ENCODE results near the gene INTS6. TPM values are rescaled to one million over a fixed set of nuclear protein-coding genes. Genes with fewer than 3 reads are reported as not detected.

Gene INTS6
- total RNA-seq, 1 donor from 2014 or later, result 23.1 TPM

DNA sequence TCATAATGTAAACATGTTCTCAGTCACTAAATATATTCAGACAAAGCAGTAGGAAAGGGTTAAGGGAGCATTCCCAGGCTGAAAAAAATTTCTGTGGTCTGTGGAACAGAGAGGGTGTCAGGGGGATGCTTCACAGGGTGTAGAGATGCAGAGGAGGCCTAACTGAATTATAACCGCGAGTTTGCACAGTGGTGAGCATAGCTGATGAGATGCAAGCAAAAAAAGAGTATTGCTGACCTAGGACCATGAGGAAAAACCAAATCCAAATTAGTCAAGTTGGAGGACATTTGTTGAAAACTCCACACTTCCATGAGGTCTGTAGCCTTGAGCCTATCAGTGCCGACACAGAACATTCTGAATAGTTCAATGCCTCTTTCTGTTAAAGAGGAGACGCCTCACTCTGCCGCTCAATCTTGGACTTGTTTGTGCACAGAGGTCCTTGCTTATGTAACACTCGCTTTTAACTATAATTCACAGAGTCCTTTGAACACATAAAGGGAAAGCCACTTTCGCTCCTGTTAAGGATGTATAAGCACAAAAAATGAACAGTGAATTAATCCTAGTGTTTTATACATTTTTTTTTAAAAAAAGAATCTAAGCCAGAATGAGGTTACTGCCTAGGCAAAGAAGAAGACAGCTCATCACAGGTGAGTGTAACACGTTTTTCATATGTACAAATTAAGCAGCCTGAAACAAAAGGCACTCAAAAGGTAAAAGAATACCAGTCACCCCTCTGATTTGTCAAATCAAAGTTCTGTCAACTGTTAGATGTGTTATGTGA lies 25.8 kb upstream of the INTS6 start:
- Histone ChIP-seq H3K36me3 (no peaks in the 10 kb centered on the region), H3K4me3 (no peak overlapping the region), H3K27ac (replicated peaks) (no peak overlapping the region), H3K4me1 (no peaks in the 10 kb centered on the region), H3K27me3 (ENCODE audit: low read depth) (no peaks in the 10 kb centered on the region), H3K9me3 (replicated peaks) (peaks cover 9% of the 10 kb centered on the region)
- no peak for DNase-seq
- intact Hi-C loops (cut with micrococcal nuclease), result no loop called here
- TF ChIP-seq, protein P1, sequence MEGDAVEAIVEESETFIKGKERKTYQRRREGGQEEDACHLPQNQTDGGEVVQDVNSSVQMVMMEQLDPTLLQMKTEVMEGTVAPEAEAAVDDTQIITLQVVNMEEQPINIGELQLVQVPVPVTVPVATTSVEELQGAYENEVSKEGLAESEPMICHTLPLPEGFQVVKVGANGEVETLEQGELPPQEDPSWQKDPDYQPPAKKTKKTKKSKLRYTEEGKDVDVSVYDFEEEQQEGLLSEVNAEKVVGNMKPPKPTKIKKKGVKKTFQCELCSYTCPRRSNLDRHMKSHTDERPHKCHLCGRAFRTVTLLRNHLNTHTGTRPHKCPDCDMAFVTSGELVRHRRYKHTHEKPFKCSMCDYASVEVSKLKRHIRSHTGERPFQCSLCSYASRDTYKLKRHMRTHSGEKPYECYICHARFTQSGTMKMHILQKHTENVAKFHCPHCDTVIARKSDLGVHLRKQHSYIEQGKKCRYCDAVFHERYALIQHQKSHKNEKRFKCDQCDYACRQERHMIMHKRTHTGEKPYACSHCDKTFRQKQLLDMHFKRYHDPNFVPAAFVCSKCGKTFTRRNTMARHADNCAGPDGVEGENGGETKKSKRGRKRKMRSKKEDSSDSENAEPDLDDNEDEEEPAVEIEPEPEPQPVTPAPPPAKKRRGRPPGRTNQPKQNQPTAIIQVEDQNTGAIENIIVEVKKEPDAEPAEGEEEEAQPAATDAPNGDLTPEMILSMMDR (IDR thresholded peaks at IDR 0.05; ENCODE audit: borderline replicate concordance), result no peak

DNA sequence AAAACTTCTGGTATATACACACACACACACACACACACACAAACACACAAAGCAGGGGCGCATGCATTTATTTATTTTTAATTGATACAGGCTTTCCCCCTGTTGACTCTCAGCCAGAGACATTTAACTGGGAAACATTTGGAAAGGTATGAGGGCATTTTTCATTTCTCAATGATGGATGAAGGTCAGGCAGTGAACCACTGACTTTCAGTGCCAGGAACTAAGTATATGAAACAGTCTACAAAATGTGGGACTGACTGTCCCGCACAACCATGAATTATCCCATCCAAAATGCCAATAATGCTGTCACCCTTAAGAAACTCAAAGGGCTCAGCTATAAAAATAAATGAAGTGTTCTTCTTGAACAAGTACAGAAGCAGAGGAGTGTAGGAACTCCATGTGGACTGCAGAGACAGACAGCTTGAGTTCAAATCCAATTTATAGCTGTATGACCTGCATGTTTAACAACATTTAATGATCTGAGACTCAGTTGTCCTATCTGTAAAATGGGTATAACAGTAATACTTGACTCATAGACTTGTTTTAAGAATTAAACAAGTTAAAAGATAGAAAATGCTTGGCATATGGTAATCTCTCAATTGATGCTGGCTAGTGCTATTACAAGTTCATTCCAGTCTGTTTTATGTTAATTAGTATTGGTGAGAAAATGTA lies 25.0 kb upstream of the INTS6 start:
- H3K36me3 ChIP-seq, result no peaks in the 10 kb centered on the region
- H3K27ac ChIP-seq (replicated peaks), result no peak overlapping the region
- intact Hi-C loops (cut with micrococcal nuclease), result no loop called here
- TF ChIP-seq, protein P1 (IDR thresholded peaks at IDR 0.05; ENCODE audit: borderline replicate concordance), result no peak
- no peaks in the 10 kb centered on the region for H3K4me1 ChIP-seq
- peaks cover 1% of the 10 kb centered on the region for H3K9me3 ChIP-seq (replicated peaks)
- no peaks in the 10 kb centered on the region for H3K27me3 ChIP-seq (ENCODE audit: low read depth)
- H3K4me3 ChIP-seq, result no peak overlapping the region
- DNase-seq, result no peak

DNA sequence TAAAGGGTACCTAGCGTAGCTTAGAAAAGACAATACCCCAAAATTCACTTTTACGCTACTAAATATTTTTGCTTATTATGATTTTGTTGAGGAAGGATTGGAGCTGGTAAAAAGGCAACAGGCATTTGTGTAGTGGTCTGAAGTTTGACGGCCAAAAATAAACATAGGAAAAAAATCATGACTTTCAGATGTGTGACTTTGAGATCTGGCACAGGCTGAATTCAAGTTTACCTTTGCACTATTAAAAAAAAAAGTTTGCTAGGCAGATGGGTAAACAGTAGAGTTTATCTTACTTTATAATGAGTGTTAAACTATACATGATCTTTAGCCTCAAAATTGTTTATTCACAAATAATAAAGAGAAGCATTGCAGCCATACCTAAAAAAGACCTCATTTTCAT lies 24.3 kb upstream of the INTS6 start:
- TF ChIP-seq, protein P1 (IDR thresholded peaks at IDR 0.05; ENCODE audit: borderline replicate concordance), result no peak
- Histone ChIP-seq H3K9me3 (replicated peaks) (no peaks in the 10 kb centered on the region), H3K27ac (replicated peaks) (no peak overlapping the region), H3K36me3 (no peaks in the 10 kb centered on the region), H3K4me1 (no peaks in the 10 kb centered on the region), H3K4me3 (no peak overlapping the region), H3K27me3 (ENCODE audit: low read depth) (no peaks in the 10 kb centered on the region)
- intact Hi-C loops (cut with micrococcal nuclease), result no loop called here
- no peak for DNase-seq

DNA sequence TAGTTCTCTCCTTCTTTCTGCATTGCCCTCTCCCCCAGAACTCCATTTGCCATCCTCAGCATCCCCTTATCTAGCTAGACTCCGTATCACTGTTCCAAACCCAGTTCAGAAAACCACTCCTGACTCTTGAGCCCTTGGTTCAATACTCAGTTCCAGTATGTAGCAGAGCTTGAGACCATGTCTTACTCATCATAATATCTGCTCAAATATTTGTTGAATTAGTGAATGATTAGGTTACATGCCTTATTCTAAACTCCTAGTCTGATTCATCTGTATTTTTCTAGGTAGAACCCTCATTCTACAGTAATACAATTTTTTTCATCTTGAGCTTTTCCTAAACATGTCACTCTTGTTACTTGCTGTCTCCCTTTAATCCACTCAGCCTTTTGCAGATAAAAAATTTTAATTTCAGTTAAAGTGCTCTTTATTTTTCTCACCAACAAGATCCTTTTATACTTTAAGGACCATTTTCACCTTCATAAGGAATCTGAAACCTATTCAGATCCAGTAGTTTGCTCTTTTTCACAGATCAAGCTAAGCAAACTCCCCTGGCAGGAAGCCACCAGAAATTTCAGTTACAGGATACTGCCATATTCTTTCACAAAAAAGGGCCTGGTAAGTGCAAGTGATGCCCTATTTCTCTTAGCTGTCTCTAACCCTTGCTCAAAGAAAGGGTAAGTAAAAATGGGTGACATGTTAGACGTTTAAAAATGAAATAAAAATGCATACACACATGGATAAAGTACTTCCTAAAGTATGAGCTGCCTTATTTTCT lies 23.1 kb upstream of the INTS6 start:
- H3K27me3 ChIP-seq (ENCODE audit: low read depth), result no peaks in the 10 kb centered on the region
- H3K4me3 ChIP-seq, result no peak overlapping the region
- H3K27ac ChIP-seq (replicated peaks), result no peak overlapping the region
- no peak for DNase-seq
- TF ChIP-seq, protein P1 (IDR thresholded peaks at IDR 0.05; ENCODE audit: borderline replicate concordance), result no peak
- no peaks in the 10 kb centered on the region for H3K4me1 ChIP-seq
- intact Hi-C loops (cut with micrococcal nuclease), result no loop called here
- no peaks in the 10 kb centered on the region for H3K9me3 ChIP-seq (replicated peaks)
- no peaks in the 10 kb centered on the region for H3K36me3 ChIP-seq

DNA sequence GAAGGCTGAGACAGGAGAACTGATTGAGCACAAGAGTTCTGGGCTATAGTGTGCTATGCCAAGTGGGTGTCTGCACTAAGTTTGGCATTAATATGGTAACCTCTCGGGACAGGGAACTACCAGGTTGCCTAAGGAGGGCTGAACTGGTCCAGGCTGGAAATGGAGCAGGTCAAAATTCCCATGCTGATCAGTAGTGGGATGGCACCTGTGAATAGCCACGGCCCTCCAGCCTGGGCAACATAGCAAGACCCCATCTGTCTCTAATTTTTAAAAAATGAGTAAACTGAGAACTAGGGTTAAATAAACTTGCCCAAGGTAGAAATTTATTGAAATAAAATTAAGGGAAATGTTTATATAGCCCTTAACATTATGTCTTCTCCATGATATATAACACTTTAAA lies 17.0 kb upstream of the INTS6 start:
- TF ChIP-seq, protein P1 (IDR thresholded peaks at IDR 0.05; ENCODE audit: borderline replicate concordance), result no peak
- H3K27me3 ChIP-seq (ENCODE audit: low read depth), result no peaks in the 10 kb centered on the region
- H3K4me3 ChIP-seq, result no peak overlapping the region
- H3K36me3 ChIP-seq, result no peaks in the 10 kb centered on the region
- no peaks in the 10 kb centered on the region for H3K9me3 ChIP-seq (replicated peaks)
- intact Hi-C loops (cut with micrococcal nuclease), result loop anchor here (5.0 kb wide), 1 partner anchor 113 kb away; the partner anchor contains the start of gene WDFY2
- H3K27ac ChIP-seq (replicated peaks), result no peak overlapping the region
- H3K4me1 ChIP-seq, result no peaks in the 10 kb centered on the region
- no peak for DNase-seq
